Colonic mucosa (tissue), 4 donors: Measurements from ENCODE around the gene PDCD5. TPM values are rescaled to one million over a fixed set of nuclear protein-coding genes. Genes with fewer than 3 reads are reported as not detected.
"Not testable (repeated sequence)": the region's sequence is repeated elsewhere in the genome, so short reads cannot be mapped to it uniquely, and the experiment has no call there.

Experiments
- DNase-seq: peaks from one replicate; pipeline ENCODE4 v3.0.0-alpha.2; 2020
- H3K27ac ChIP-seq: fragments of 200-600 bp; one replicate; pipeline ENCODE4 v1.8.0; 2021
- H3K27me3 ChIP-seq: fragments of 200-600 bp; one replicate; pipeline ENCODE4 v1.8.0; 2021
- H3K36me3 ChIP-seq: fragments of 200-600 bp; one replicate; pipeline ENCODE4 v1.8.0; 2021
- H3K4me1 ChIP-seq: fragments of 200-600 bp; one replicate; pipeline ENCODE4 v1.8.0; 2021; ENCODE audit warnings: mild to moderate bottlenecking
- H3K4me3 ChIP-seq: fragments of 200-600 bp; one replicate; pipeline ENCODE4 v1.8.0; 2021
- H3K9ac ChIP-seq, 2 donors: one replicate each; pipeline ENCODE4 v1.7.0; 2013; ENCODE audit warnings: control low read depth in 2 of 2, low read depth in 2 of 2, low read length in 2 of 2
- H3K9me3 ChIP-seq: fragments of 200-600 bp; one replicate; pipeline ENCODE4 v1.8.0; 2021
- intact Hi-C: fragments of 100-400 bp; cut with DNase I; formaldehyde crosslinking; loops from one replicate; pipeline ENCODE4 v1.14.1; 2022
- total RNA-seq, 2 donors: library from RNA; stranded (reverse); fragmentation: NEBNext Ultra II Directional in 1 of 2; extraction: Animal tissue kit (Norgen Biotek cat#: 25700) in 1 of 2; gene quantifications; one replicate each; pipeline ENCODE4 v1.2.1, GENCODE V29; 2021
- TF ChIP-seq, protein P1 (sequence below): fragments of 200-600 bp; IDR thresholded peaks from one replicate; pipeline ENCODE4 v1.8.0; 2022; ENCODE audit warnings: antibody characterized with exemption, mild to moderate bottlenecking
- donor health status: healthy.
- donor health status: DM: no; HTN: no; CAD: no.
- donor health status: DM: no; HTN: no; CAD: no.

The PDCD5 gene
- total RNA-seq, 2 donors from 2014 or later, result 66.7 to 70.8 TPM

- intact Hi-C loops, result loop anchor here (5.0 kb wide), 2 partner anchors 231 to 286 kb away; no protein-coding TSS in a partner anchor
- no peaks in the 10 kb centered on the region for H3K36me3 ChIP-seq
Measured at GRCh38 chr19:32573492-32573794, 7.5 kb upstream of the PDCD5 start.

DNA sequence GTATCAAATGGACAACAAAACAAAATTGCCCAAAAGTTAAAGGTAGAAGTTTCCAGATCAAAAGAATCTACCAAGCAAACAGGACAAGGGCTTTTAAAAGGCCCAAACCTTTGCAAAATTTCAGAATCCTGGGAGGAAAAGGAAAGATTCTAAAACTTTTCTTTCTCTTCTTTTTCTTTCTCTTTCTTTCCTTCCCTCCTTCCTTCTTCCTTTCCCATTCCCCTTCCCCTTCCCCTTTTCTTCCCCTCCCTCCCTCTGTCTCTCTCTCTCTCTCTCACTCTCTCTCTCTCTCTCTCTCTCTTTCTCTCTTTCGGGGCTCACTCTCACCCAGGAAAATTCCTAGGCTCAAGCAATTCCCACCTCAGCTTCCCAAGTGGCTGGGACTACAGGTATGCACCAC, 4.2 kb upstream of the PDCD5 start:
- Histone ChIP-seq H3K9me3 (no peaks in the 10 kb centered on the region), H3K9ac (no peak overlapping the region), H3K4me3 (no peak overlapping the region), H3K4me1 (no peaks in the 10 kb centered on the region), H3K27ac (no peak overlapping the region), H3K27me3 (no peaks in the 10 kb centered on the region), H3K36me3 (no peaks in the 10 kb centered on the region)
- intact Hi-C loops, result no loop called here
- TF ChIP-seq, protein P1, sequence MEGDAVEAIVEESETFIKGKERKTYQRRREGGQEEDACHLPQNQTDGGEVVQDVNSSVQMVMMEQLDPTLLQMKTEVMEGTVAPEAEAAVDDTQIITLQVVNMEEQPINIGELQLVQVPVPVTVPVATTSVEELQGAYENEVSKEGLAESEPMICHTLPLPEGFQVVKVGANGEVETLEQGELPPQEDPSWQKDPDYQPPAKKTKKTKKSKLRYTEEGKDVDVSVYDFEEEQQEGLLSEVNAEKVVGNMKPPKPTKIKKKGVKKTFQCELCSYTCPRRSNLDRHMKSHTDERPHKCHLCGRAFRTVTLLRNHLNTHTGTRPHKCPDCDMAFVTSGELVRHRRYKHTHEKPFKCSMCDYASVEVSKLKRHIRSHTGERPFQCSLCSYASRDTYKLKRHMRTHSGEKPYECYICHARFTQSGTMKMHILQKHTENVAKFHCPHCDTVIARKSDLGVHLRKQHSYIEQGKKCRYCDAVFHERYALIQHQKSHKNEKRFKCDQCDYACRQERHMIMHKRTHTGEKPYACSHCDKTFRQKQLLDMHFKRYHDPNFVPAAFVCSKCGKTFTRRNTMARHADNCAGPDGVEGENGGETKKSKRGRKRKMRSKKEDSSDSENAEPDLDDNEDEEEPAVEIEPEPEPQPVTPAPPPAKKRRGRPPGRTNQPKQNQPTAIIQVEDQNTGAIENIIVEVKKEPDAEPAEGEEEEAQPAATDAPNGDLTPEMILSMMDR, result no peak
- DNase-seq, result no peak

More at GRCh38 chr19:32573492-32573794, 7.5 kb upstream of the PDCD5 start:
- DNase-seq, result no peak
- H3K27ac ChIP-seq, result no peak overlapping the region
- H3K9me3 ChIP-seq, result no peaks in the 10 kb centered on the region
- H3K27me3 ChIP-seq, result no peaks in the 10 kb centered on the region
- no peak overlapping the region for H3K9ac ChIP-seq
- no peak overlapping the region for H3K4me3 ChIP-seq
- TF ChIP-seq, protein P1, result no peak
- no peaks in the 10 kb centered on the region for H3K4me1 ChIP-seq

GRCh38 chr19:32580353-32580900, 563 bp upstream of the PDCD5 start:
- peak overlapping the region; percentile 71 for H3K4me3 ChIP-seq
- H3K27me3 ChIP-seq, result no peaks in the 10 kb centered on the region
- H3K9ac ChIP-seq, result peak overlapping the region; percentile 57 to 64
- H3K27ac ChIP-seq, result peak overlapping the region; percentile 81
- intact Hi-C loops, result loop anchor here (10.0 kb wide), 1 partner anchor 94 kb away; the partner anchor contains the start of genes ANKRD27 and RGS9BP
- TF ChIP-seq, protein P1, result no peak
- no peaks in the 10 kb centered on the region for H3K9me3 ChIP-seq
- no peak for DNase-seq
- no peaks in the 10 kb centered on the region for H3K36me3 ChIP-seq
- peaks cover 3% of the 10 kb centered on the region for H3K4me1 ChIP-seq

DNA sequence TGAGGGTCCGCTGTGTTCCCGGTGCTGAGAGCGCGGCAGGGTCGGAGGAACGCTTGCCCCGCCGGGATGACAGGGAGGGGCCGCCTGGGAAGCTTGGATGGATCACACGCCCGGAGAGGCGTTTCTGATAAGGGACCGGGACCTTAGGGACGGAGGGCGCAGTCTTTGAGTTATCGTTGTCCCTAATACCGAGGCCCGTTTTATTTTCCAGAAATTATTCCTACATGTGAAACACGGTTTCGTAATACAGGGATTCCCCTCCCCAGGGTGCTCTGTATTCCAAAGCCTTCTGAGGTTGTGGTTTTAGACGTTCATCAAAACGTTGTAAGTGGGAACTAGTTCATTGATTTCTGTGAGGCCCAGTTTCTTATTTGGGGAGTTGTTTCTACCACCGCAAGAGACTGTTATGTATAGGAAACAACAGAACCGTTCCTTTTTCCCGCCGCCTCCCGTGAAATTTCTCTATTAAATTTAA, 752 bp downstream of the PDCD5 start:
- peak; percentile 55 for DNase-seq
- Histone ChIP-seq H3K9me3 (no peaks in the 10 kb centered on the region), H3K4me3 (peak overlapping the region; percentile 71), H3K27ac (peak overlapping the region; percentile 81), H3K27me3 (no peaks in the 10 kb centered on the region), H3K4me1 (peaks cover 3% of the 10 kb centered on the region), H3K36me3 (no peaks in the 10 kb centered on the region), H3K9ac (peak overlapping the region; percentile 76 to 77)
- intact Hi-C loops, result loop anchor here (10.0 kb wide), 1 partner anchor 93 kb away; the partner anchor contains the start of genes ANKRD27 and RGS9BP
- TF ChIP-seq, protein P1, result no peak

DNA sequence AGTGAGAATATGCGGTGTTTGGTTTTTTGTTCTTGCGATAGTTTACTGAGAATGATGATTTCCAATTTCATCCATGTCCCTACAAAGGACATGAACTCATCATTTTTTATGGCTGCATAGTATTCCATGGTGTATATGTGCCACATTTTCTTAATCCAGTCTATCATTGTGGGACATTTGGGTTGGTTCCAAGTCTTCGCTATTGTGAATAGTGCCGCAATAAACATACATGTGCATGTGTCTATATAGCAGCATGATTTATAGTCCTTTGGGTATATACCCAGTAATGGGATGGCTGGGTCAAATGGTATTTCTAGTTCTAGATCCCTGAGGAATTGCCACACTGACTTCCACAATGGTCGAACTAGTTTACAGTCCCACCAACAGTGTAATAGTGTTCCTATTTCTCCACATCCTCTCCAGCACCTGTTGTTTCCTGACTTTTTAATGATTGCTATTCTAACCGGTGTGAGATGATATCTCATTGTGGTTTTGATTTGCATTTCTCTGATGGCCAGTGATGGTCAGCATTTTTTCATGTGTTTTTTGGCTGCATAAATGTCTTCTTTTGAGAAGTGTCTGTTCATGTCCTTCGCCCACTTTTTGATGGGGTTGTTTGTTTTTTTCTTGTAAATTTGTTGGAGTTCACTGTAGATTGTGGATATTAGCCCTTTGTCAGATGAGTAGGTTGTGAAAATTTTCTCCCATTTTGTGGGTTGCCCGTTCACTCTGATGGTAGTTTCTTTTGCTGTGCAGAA, 6.9 kb downstream of the PDCD5 start:
- not testable (repeated sequence) for H3K36me3 ChIP-seq, H3K9ac ChIP-seq, H3K4me1 ChIP-seq, DNase-seq, H3K4me3 ChIP-seq, H3K27ac ChIP-seq, H3K9me3 ChIP-seq, H3K27me3 ChIP-seq
- intact Hi-C loops, result loop anchor here (10.0 kb wide), 1 partner anchor 87 kb away; the partner anchor contains the start of genes ANKRD27 and RGS9BP

- no peak overlapping the region for H3K4me3 ChIP-seq
- H3K36me3 ChIP-seq, result peaks cover 12% of the 10 kb centered on the region
- H3K27ac ChIP-seq, result no peak overlapping the region
- no peaks in the 10 kb centered on the region for H3K4me1 ChIP-seq
- intact Hi-C loops, result no loop called here
- DNase-seq, result no peak
- TF ChIP-seq, protein P1, result no peak
- H3K27me3 ChIP-seq, result no peaks in the 10 kb centered on the region
- H3K9me3 ChIP-seq, result no peaks in the 10 kb centered on the region
- H3K9ac ChIP-seq, result no peak overlapping the region
Measured at GRCh38 chr19:32594021-32594420, 13.0 kb downstream of the PDCD5 start.
